ENCODE data around the gene WDR88. TPM values are rescaled to one million over a fixed set of nuclear protein-coding genes. Genes with fewer than 3 reads are reported as not detected.

WDR88 gene
- polyA plus RNA-seq, 1 donor (not counting 4 experiments of a cell fraction or from before 2014, with no cell fraction given) = not detected

DNA sequence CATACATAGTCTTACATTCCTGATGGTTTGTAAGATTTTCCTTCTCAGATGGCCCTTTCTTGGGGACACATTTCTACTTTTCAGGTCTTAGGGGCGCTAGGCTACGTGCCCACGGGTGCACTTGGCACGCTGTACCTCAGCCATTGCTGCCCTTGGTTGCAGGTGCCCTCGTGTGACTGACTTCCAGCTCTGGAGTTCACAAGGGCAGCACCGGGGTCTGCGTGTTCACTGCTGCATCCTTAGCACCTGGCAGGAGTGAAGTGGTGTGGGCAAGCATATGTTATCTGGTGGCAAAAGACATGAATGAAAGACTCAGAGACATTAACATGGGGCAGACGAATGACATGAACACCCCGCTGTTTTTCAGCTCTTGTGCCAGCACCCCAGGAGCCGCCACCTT is 13.3 kb upstream of the WDR88 start:
- H3K9ac ChIP-seq (ENCODE audit: control insufficient read depth, extremely low read depth, insufficient read depth, low read length) = no peak overlapping the region
- H3K9me1 ChIP-seq (ENCODE audit: control insufficient read depth, extremely low read depth, insufficient read depth, low read length) = no peaks in the 10 kb centered on the region
- H3K4me2 ChIP-seq (ENCODE audit: control insufficient read depth, extremely low read depth, insufficient read depth, low read depth, low read length) = no peak overlapping the region
- peaks cover 5 to 9% of the 10 kb centered on the region in 2 experiments for H3K36me3 ChIP-seq (ENCODE audit: control insufficient read depth in 2 of 2, extremely low read depth in 1 of 2, insufficient read depth in 2 of 2, low read length in 2 of 2)
- no peaks in the 10 kb centered on the region for H3K9me3 ChIP-seq (ENCODE audit: control insufficient read depth, low read depth, low read length)
- H3K4me3 ChIP-seq (ENCODE audit: control insufficient read depth in 2 of 3, extremely low read depth in 1 of 3, insufficient read depth in 2 of 3, low read depth in 1 of 3, low read length in 3 of 3) = no peak overlapping the region
- FAIRE-seq (no peak), DNase-seq (ENCODE audit: low read depth, low spot score) (no peak)
- no peaks in the 10 kb centered on the region for H3K79me2 ChIP-seq (ENCODE audit: control insufficient read depth, insufficient read depth, low read length)
- dilution Hi-C loops (cut with MboI; ENCODE audit: extremely low pct_ligation_motif_present, low sequenced_read_pairs) = loop anchor here (10.0 kb wide), 1 partner anchor 134 kb away; no protein-coding TSS in a partner anchor
- no peaks in the 10 kb centered on the region for H4K20me1 ChIP-seq (ENCODE audit: control insufficient read depth, extremely low read depth, insufficient read depth, low read length)
- no peak overlapping the region for H2AFZ ChIP-seq (ENCODE audit: control insufficient read depth, low read length)
- H3K4me1 ChIP-seq (ENCODE audit: control insufficient read depth, extremely low read depth, insufficient read depth, low read length) = no peaks in the 10 kb centered on the region
- H3K27me3 ChIP-seq (ENCODE audit: control insufficient read depth, extremely low read depth, insufficient read depth, low read length) = no peaks in the 10 kb centered on the region
- no peak overlapping the region for H3K27ac ChIP-seq (ENCODE audit: control insufficient read depth, insufficient read depth, low read length)
- TF ChIP-seq, protein P1, sequence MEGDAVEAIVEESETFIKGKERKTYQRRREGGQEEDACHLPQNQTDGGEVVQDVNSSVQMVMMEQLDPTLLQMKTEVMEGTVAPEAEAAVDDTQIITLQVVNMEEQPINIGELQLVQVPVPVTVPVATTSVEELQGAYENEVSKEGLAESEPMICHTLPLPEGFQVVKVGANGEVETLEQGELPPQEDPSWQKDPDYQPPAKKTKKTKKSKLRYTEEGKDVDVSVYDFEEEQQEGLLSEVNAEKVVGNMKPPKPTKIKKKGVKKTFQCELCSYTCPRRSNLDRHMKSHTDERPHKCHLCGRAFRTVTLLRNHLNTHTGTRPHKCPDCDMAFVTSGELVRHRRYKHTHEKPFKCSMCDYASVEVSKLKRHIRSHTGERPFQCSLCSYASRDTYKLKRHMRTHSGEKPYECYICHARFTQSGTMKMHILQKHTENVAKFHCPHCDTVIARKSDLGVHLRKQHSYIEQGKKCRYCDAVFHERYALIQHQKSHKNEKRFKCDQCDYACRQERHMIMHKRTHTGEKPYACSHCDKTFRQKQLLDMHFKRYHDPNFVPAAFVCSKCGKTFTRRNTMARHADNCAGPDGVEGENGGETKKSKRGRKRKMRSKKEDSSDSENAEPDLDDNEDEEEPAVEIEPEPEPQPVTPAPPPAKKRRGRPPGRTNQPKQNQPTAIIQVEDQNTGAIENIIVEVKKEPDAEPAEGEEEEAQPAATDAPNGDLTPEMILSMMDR (optimal IDR thresholded peaks at IDR 0.05 in 1 of 3, IDR thresholded peaks at IDR 0.05 in 1 of 3, conservative IDR thresholded peaks at IDR 0.05 in 1 of 3; ENCODE audit: extremely low read depth in 1 of 3, insufficient read depth in 2 of 3, low read length in 3 of 3) = no peak
- TF ChIP-seq EZH2 (IDR thresholded peaks at IDR 0.05; ENCODE audit: low read length) = no peak

DNA sequence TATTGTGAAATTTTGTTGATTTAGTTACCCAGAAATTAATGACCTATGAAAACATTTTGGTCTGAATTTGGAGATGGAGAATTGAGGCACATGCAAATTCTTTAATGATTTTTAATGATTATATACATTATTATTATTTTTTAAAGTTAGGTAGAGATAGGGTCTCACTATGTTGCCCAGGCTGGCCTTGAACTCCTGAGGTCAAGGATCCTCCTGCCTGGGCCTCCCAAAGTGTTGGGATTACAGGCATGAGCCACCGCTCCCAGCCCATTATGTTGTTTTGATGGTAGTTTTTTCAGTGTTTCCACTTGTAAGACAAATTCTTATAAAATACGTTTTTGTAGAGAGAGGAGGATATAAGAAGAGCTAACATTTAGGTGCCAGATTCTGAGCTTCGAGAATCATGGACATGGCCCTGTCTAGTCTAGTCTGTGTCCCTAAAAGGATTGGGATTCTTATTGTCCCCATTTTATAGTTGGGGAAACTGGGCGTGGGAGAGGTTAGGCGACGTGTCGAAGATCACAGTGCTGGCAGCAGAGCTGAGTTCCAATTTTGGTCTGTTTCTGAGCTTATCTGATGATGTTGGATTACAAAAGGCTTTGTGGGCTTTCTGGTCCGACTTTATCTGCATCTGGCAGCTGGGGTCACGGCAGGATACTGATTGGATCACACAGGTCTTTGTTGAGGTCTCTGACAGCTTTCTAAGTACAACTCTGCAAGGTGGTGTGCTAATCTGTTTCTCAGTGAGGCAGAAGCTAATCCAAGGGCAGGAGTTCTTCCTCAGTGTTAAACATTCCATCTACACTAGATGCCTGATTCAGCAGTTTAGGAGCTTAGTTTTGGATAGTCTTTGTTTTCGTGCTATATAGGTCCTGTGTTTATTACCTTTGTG is 7.5 kb upstream of the WDR88 start:
- DNase-seq (ENCODE audit: low read depth, low spot score) (no peak), FAIRE-seq (no peak)
- H3K27me3 ChIP-seq (ENCODE audit: control insufficient read depth, extremely low read depth, insufficient read depth, low read length) = no peaks in the 10 kb centered on the region
- H3K9ac ChIP-seq (ENCODE audit: control insufficient read depth, extremely low read depth, insufficient read depth, low read length) = no peak overlapping the region
- no peaks in the 10 kb centered on the region for H3K79me2 ChIP-seq (ENCODE audit: control insufficient read depth, insufficient read depth, low read length)
- no peaks in the 10 kb centered on the region for H3K4me1 ChIP-seq (ENCODE audit: control insufficient read depth, extremely low read depth, insufficient read depth, low read length)
- H3K36me3 ChIP-seq (ENCODE audit: control insufficient read depth in 2 of 2, extremely low read depth in 1 of 2, insufficient read depth in 2 of 2, low read length in 2 of 2) = peaks cover 5 to 12% of the 10 kb centered on the region in 2 experiments
- no peak overlapping the region for H3K4me2 ChIP-seq (ENCODE audit: control insufficient read depth, extremely low read depth, insufficient read depth, low read depth, low read length)
- H3K27ac ChIP-seq (ENCODE audit: control insufficient read depth, insufficient read depth, low read length) = no peak overlapping the region
- H3K4me3 ChIP-seq (ENCODE audit: control insufficient read depth in 2 of 3, extremely low read depth in 1 of 3, insufficient read depth in 2 of 3, low read depth in 1 of 3, low read length in 3 of 3) = no peak overlapping the region
- no peaks in the 10 kb centered on the region for H4K20me1 ChIP-seq (ENCODE audit: control insufficient read depth, extremely low read depth, insufficient read depth, low read length)
- TF ChIP-seq, protein P1 (optimal IDR thresholded peaks at IDR 0.05 in 1 of 3, IDR thresholded peaks at IDR 0.05 in 1 of 3, conservative IDR thresholded peaks at IDR 0.05 in 1 of 3; ENCODE audit: extremely low read depth in 1 of 3, insufficient read depth in 2 of 3, low read length in 3 of 3) = no peak
- no peak for TF ChIP-seq EZH2 (IDR thresholded peaks at IDR 0.05; ENCODE audit: low read length)
- H3K9me3 ChIP-seq (ENCODE audit: control insufficient read depth, low read depth, low read length) = no peaks in the 10 kb centered on the region
- H2AFZ ChIP-seq (ENCODE audit: control insufficient read depth, low read length) = no peak overlapping the region
- dilution Hi-C loops (cut with MboI; ENCODE audit: extremely low pct_ligation_motif_present, low sequenced_read_pairs) = no loop called here
- no peaks in the 10 kb centered on the region for H3K9me1 ChIP-seq (ENCODE audit: control insufficient read depth, extremely low read depth, insufficient read depth, low read length)

Data from keratinocyte (primary cell).